HepG2 (cell line): ENCODE data around the gene EIF3B. TPM values are rescaled to one million over a fixed set of nuclear protein-coding genes. Genes with fewer than 3 reads are reported as not detected.
A peak's percentile ranks its signal among the peaks of the same experiment; 100 is the strongest.

Experiments used
- BCL6 ChIP-seq: IDR thresholded peaks from 2 replicates; pipeline ENCODE4 v1.6.1; 2016; ENCODE audit warnings: missing genetic modification reagents, missing compliant biosample characterization
- BCLAF1 ChIP-seq: fragments of 450-650 bp; IDR thresholded peaks from 2 replicates; pipeline ENCODE4 v1.6.1; 2017; ENCODE audit warnings: mild to moderate bottlenecking
- BRCA1 ChIP-seq: sonication (generic); formaldehyde crosslinking; IDR thresholded peaks from 2 replicates; pipeline ENCODE4 v1.4.0; 2020; ENCODE audit warnings: missing genetic modification reagents
- JDP2 ChIP-seq: sonication (generic); formaldehyde crosslinking; IDR thresholded peaks from 2 replicates; pipeline ENCODE4 v1.8.1; 2022; ENCODE audit warnings: missing genetic modification reagents, borderline replicate concordance
- MYC ChIP-seq: sonication (generic); formaldehyde crosslinking; IDR thresholded peaks from 2 replicates; pipeline ENCODE4 v1.9.0; 2021; ENCODE audit warnings: missing genetic modification reagents, borderline replicate concordance
- PLSCR1 ChIP-seq: sonication (generic); formaldehyde crosslinking; IDR thresholded peaks from 2 replicates; pipeline ENCODE4 v1.5.0; 2020; ENCODE audit warnings: missing genetic modification reagents, mild to moderate bottlenecking, borderline replicate concordance
- TEAD3 ChIP-seq: optimal IDR thresholded peaks from 2 replicates; pipeline ENCODE3; 2016; ENCODE audit warnings: borderline replicate concordance
- ZNF124 ChIP-seq: sonication (generic); formaldehyde crosslinking; IDR thresholded peaks from 2 replicates; pipeline ENCODE4 v1.4.0; 2020; ENCODE audit warnings: missing genetic modification reagents
- ZNF34 ChIP-seq: sonication (generic); formaldehyde crosslinking; IDR thresholded peaks from 2 replicates; pipeline ENCODE4 v1.4.0; 2020; ENCODE audit warnings: mild to moderate bottlenecking, missing genetic modification reagents, borderline replicate concordance
- ZNF460 ChIP-seq: sonication (generic); formaldehyde crosslinking; IDR thresholded peaks from 2 replicates; pipeline ENCODE4 v1.5.1; 2020; ENCODE audit warnings: missing genetic modification reagents, mild to moderate bottlenecking, borderline replicate concordance
- ZNF576 ChIP-seq: sonication (generic); formaldehyde crosslinking; IDR thresholded peaks from 2 replicates; pipeline ENCODE4 v1.4.0; 2020; ENCODE audit warnings: mild to moderate bottlenecking, missing genetic modification reagents
- ZNF672 ChIP-seq: sonication (generic); formaldehyde crosslinking; IDR thresholded peaks from 2 replicates; pipeline ENCODE4 v1.8.1; 2022; ENCODE audit warnings: missing genetic modification reagents
- ZNF713 ChIP-seq: sonication (generic); formaldehyde crosslinking; IDR thresholded peaks from 2 replicates; pipeline ENCODE4 v1.4.0; 2020; ENCODE audit warnings: mild to moderate bottlenecking, missing genetic modification reagents
- ZNF780A ChIP-seq: sonication (generic); formaldehyde crosslinking; IDR thresholded peaks from 2 replicates; pipeline ENCODE4 v1.8.0; 2022; ENCODE audit warnings: mild to moderate bottlenecking, missing genetic modification reagents, moderate library complexity
- polyA plus RNA-seq, 8 experiments: library from polyadenylated mRNA; depleted of rRNA in 3 of 8; stranded (reverse) in 7 of 8; unstranded in 1 of 8; fragments of >200 nt; fragmentation: Illumina TruSeq in 4 of 8; extraction: Trizol in 4 of 8; gene quantifications; 2 replicates each; pipeline versions ENCODE4 v1.2.1 to v1.2.3, GENCODE V29; 2011 to 2016; ENCODE audit warnings: low read depth in 4 of 8, missing spikeins in 1 of 8, mixed read lengths in 1 of 8; ENCODE audit not compliant: insufficient read depth in 1 of 8
- total RNA-seq, 5 experiments: library from RNA; depleted of rRNA; stranded (reverse); fragments of >200 nt; fragmentation: Illumina TruSeq; extraction: Trizol; gene quantifications; 2 replicates each; pipeline ENCODE4 v1.2.3, GENCODE V29; 2016; ENCODE audit warnings: low read depth in 1 of 5
- TF ChIP-seq, protein P1 (sequence below), 2 experiments: sonication (generic) in 1 of 2; formaldehyde crosslinking in 1 of 2; IDR thresholded peaks; 2 replicates each; pipeline versions ENCODE4 v1.4.0 to v1.6.1; 2018 to 2020; ENCODE audit warnings: missing genetic modification reagents in 2 of 2, borderline replicate concordance in 1 of 2, low read depth in 1 of 2, mild to moderate bottlenecking in 1 of 2, missing biosample characterization in 1 of 2
- TF ChIP-seq, protein P2 (sequence below): sonication (generic); formaldehyde crosslinking; IDR thresholded peaks from 2 replicates; pipeline ENCODE4 v1.5.1; 2020; ENCODE audit warnings: mild to moderate bottlenecking, missing genetic modification reagents, moderate library complexity
- TF ChIP-seq, protein P3 (sequence below): sonication (generic); formaldehyde crosslinking; IDR thresholded peaks from 2 replicates; pipeline ENCODE4 v1.5.1; 2020; ENCODE audit warnings: missing genetic modification reagents, mild to moderate bottlenecking, borderline replicate concordance
- TF ChIP-seq, protein P4 (sequence below): sonication (generic); formaldehyde crosslinking; IDR thresholded peaks from 2 replicates; pipeline ENCODE4 v1.5.0; 2020; ENCODE audit warnings: missing genetic modification reagents

EIF3B gene
- total and polyA plus RNA-seq, 2 of the 13 experiments (the other 11 are each of a cell fraction or from before 2014, with no cell fraction given): 92.2 to 241 TPM

DNA sequence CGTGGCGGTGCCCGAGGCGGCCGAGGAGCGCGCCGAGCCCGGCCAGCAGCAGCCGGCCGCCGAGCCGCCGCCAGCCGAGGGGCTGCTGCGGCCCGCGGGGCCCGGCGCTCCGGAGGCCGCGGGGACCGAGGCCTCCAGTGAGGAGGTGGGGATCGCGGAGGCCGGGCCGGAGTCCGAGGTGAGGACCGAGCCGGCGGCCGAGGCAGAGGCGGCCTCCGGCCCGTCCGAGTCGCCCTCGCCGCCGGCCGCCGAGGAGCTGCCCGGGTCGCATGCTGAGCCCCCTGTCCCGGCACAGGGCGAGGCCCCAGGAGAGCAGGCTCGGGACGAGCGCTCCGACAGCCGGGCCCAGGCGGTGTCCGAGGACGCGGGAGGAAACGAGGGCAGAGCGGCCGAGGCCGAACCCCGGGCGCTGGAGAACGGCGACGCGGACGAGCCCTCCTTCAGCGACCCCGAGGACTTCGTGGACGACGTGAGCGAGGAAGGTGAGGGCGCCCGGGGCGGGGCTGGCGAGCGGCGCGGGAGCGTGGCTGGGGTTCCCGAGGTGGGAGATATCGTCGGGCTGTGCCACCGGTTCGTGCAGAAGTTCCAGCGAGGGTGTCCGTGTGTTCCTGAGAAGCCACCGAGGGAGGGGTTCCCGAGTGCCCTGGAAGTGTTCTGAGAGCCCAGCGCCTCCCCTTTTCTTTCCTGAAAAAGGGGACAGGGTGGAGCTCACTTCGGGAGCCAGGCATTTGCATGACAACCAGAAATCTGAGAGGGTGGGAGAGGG, 495 bp downstream of the EIF3B start (continued):
- TF ChIP-seq ZNF124 (CRISPR knock-in tag): no peak
- TF ChIP-seq ZNF576: 0 out of 2 replicates have a peak, but pooled peaks have one; percentile 23
- TF ChIP-seq ZNF460: no peak
- no peak for TF ChIP-seq BCL6
- TF ChIP-seq ZNF713 (CRISPR knock-in tag): no peak
- 0 out of 2 replicates have a peak, but pooled peaks have one; percentile 4 for TF ChIP-seq JDP2 (CRISPR knock-in tag)
- no peak for TF ChIP-seq BRCA1 (CRISPR knock-in tag)
- no peak for TF ChIP-seq MYC (CRISPR knock-in tag)
- TF ChIP-seq PLSCR1 (CRISPR knock-in tag): no peak
- TF ChIP-seq, protein P1, sequence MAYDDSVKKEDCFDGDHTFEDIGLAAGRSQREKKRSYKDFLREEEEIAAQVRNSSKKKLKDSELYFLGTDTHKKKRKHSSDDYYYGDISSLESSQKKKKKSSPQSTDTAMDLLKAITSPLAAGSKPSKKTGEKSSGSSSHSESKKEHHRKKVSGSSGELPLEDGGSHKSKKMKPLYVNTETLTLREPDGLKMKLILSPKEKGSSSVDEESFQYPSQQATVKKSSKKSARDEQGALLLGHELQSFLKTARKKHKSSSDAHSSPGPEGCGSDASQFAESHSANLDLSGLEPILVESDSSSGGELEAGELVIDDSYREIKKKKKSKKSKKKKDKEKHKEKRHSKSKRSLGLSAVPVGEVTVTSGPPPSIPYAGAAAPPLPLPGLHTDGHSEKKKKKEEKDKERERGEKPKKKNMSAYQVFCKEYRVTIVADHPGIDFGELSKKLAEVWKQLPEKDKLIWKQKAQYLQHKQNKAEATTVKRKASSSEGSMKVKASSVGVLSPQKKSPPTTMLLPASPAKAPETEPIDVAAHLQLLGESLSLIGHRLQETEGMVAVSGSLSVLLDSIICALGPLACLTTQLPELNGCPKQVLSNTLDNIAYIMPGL (CRISPR knock-in tag; IDR thresholded peaks at IDR 0.05; ENCODE audit: borderline replicate concordance in 1 of 2, low read depth in 1 of 2): 0 out of 4 replicates have a peak, but pooled peaks of 1 of the 2 experiments have one; percentile 5
- TF ChIP-seq, protein P2, sequence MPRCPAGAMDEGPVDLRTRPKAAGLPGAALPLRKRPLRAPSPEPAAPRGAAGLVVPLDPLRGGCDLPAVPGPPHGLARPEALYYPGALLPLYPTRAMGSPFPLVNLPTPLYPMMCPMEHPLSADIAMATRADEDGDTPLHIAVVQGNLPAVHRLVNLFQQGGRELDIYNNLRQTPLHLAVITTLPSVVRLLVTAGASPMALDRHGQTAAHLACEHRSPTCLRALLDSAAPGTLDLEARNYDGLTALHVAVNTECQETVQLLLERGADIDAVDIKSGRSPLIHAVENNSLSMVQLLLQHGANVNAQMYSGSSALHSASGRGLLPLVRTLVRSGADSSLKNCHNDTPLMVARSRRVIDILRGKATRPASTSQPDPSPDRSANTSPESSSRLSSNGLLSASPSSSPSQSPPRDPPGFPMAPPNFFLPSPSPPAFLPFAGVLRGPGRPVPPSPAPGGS: no peak
- no peak for TF ChIP-seq ZNF34 (CRISPR knock-in tag)
- TF ChIP-seq TEAD3 (CRISPR knock-in tag): no peak
- TF ChIP-seq, protein P3, sequence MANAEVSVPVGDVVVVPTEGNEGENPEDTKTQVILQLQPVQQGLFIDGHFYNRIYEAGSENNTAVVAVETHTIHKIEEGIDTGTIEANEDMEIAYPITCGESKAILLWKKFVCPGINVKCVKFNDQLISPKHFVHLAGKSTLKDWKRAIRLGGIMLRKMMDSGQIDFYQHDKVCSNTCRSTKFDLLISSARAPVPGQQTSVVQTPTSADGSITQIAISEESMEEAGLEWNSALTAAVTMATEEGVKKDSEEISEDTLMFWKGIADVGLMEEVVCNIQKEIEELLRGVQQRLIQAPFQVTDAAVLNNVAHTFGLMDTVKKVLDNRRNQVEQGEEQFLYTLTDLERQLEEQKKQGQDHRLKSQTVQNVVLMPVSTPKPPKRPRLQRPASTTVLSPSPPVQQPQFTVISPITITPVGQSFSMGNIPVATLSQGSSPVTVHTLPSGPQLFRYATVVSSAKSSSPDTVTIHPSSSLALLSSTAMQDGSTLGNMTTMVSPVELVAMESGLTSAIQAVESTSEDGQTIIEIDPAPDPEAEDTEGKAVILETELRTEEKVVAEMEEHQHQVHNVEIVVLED (CRISPR knock-in tag): no peak
- TF ChIP-seq ZNF780A: no peak
- TF ChIP-seq, protein P4, sequence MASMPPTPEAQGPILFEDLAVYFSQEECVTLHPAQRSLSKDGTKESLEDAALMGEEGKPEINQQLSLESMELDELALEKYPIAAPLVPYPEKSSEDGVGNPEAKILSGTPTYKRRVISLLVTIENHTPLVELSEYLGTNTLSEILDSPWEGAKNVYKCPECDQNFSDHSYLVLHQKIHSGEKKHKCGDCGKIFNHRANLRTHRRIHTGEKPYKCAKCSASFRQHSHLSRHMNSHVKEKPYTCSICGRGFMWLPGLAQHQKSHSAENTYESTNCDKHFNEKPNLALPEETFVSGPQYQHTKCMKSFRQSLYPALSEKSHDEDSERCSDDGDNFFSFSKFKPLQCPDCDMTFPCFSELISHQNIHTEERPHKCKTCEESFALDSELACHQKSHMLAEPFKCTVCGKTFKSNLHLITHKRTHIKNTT (CRISPR knock-in tag): no peak
- no peak for TF ChIP-seq BCLAF1
- TF ChIP-seq ZNF672 (CRISPR knock-in tag): no peak
